ENCODE results near the gene TTC5. TPM values are rescaled to one million over a fixed set of nuclear protein-coding genes. Genes with fewer than 3 reads are reported as not detected.
"Not testable (repeated sequence)": the region's sequence is repeated elsewhere in the genome, so short reads cannot be mapped to it uniquely, and the experiment has no call there.

TTC5 gene
- 11.8 TPM for total RNA-seq
- long read RNA-seq, full-length matches to known transcripts = 15 of 18 reads
- long read RNA-seq, partial matches to known transcripts = 2 of 18 reads
- long read RNA-seq, other reads (novel, unspliced or antisense) = 1 of 18 reads

- DNase-seq (peak; percentile 83), ATAC-seq (peak; percentile 99)
- intact Hi-C loops (cut with micrococcal nuclease) = no loop called here
Measured at GRCh38 chr14:20305265-20306078, at the start of gene TTC5. Gene TTC5, minus strand, starts transcription at chr14:20305951. Its CDS starts 14 bp downstream, at chr14:20305937.

DNA sequence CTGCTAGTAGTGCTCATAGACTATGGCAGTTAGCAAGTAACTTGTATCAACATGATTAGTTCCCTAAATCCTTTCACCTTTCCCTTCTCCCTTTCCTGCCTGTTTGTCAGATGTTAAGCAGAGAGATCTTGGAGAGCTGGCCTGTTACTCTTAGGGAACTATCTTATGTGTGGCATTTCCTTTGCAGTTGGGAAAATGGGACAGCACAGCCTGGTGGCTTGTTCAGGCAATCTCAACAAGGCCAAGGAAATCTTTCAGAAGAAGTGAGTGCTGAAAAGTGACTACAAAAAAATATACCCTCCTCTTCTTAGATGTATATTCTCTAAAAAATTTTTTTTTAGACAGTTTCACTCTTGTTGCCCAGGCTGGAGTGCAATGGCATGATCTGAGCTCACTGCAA is 45.1 kb upstream of the TTC5 start:
- no peak for DNase-seq
- intact Hi-C loops (cut with micrococcal nuclease) = no loop called here
- ATAC-seq = no peak

DNA sequence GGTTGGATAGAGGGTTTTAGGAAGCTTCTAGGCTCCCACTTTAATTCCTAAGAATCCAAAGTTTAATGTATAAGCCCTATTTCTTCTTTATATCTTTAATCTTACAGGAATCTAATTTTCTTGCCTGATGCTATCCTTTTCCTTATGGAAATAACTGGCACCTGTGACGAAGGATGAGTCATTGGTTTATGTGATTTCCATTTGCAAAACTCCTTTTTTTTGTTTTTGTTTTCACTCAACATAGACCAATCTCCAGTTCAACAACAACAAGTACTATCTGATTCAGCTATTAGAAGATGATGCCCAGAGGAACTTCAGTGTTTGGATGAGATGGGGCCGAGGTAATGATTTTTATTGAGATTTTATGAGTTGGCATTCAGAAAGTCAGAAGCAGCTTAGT is 44.5 kb upstream of the TTC5 start:
- intact Hi-C loops (cut with micrococcal nuclease) = no loop called here
- ATAC-seq (no peak), DNase-seq (no peak)

DNA sequence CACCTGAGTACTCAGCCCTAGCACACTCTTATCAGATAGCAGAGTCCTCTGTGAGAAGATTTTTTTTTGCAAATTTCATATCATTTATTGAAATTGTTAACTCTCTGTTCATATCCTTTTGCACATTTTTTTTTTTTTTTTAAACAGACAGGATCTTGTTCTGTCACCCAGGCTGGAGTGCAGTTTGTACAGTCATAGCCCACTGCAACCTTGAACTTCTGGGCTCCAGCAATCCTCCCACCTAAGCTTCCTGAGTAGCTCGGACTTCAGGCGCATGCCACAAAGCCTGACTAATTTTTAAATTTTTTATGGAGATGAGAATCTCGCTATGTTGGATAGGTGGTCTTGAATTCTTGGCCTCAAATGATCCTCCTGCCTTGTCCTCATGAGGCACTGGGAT is 42.0 kb upstream of the TTC5 start:
- intact Hi-C loops (cut with micrococcal nuclease) = no loop called here
- ATAC-seq (no peak), DNase-seq (no peak)

DNA sequence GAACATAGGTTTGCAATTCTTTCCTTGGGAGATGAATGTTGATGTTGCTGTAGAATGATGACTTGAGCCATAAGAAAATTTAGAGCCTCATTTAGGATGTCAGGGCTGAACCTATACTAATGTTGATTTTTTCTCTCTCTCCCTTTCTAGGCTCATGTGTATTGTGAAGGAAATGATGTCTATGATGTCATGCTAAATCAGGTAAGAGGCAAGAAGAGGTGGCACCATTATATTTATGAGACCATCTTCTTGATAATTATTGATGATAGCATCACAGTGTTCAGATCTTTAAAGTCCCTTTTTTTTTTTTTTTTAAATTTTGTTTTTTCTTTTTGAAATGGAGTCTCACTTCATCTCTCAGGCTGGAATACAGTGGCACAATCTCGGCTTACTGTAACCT is 41.0 kb upstream of the TTC5 start:
- DNase-seq (no peak), ATAC-seq (no peak)
- intact Hi-C loops (cut with micrococcal nuclease) = no loop called here

DNA sequence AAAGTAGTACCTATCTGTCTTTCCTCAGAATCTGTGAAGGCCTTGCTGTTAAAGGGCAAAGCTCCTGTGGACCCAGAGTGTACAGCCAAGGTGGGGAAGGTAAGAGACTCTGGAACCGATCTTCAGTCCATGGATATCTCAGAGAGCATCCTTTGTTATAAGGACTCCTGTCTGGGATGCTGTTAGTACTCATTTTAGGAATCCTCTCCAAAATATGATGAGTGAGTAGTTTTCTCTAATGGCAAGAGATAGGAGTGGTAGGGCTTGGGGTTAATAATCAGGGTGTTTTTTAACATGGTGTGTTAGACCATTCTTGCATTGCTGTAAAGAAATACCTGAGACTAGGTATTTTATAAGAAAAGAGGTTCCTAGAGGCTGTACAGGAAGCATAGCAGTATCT is 39.6 kb upstream of the TTC5 start:
- no peak for DNase-seq
- intact Hi-C loops (cut with micrococcal nuclease) = no loop called here
- no peak for ATAC-seq

DNA sequence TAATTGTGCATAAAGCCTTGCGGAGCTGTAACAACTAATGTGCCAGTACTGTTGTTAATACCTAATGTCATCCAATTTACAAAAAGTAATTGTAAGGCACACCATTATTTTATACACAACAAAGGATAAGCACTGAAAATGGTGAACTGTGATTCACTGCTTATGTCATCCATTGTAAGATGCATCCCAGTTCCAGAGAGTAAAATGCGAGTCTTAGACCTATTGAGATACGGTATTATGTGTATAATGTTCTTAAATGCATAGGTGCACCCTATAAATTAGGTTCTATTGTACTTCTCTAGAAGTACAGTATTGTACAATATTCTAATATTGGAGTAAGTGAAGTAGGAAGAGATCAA is 38.1 kb upstream of the TTC5 start:
- ATAC-seq (no peak), DNase-seq (no peak)
- intact Hi-C loops (cut with micrococcal nuclease) = no loop called here

DNA sequence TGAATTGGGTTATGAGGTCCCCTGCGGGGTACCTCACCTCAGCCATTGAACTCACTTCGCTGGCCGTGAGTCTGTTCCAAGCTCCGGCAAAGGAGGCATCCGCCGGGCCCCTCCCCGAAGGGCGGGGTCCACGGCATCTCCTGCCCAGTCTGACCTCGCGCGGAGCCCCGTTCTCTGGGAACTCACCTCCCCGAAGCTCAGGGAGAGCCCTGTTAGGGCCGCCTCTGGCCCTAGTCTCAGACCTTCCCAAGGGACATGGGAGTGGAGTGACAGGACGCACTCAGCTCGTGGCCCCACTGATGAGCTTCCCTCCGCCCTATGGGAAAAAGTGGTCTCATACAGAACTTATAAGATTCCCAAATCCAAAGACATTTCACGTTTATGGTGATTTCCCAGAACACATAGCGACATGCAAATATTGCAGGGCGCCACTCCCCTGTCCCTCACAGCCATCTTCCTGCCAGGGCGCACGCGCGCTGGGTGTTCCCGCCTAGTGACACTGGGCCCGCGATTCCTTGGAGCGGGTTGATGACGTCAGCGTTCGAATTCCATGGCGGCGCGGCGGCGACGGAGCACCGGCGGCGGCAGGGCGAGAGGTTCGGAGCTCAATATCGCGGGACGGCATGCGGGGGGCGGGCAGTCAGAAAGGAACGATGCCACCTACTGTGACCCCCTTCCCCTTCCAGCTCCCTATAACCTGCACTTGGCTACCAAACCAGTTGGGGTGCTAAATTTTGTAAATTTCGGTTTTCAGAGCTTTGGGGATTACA is 37.5 kb upstream of the TTC5 start, which contains the start of gene PARP2:
Gene PARP2 (plus strand): TSS at position 544 of the 770 bp plus-strand sequence. CDS start 7 bp downstream, at position 551.
- ATAC-seq (peak; percentile 97), DNase-seq (peak; percentile 98)
- intact Hi-C loops (cut with micrococcal nuclease) = no loop called here

- intact Hi-C loops (cut with micrococcal nuclease) = no loop called here
- DNase-seq (no peak), ATAC-seq (no peak)
Measured at GRCh38 chr14:20341646-20342045, 35.9 kb upstream of the TTC5 start.

DNA sequence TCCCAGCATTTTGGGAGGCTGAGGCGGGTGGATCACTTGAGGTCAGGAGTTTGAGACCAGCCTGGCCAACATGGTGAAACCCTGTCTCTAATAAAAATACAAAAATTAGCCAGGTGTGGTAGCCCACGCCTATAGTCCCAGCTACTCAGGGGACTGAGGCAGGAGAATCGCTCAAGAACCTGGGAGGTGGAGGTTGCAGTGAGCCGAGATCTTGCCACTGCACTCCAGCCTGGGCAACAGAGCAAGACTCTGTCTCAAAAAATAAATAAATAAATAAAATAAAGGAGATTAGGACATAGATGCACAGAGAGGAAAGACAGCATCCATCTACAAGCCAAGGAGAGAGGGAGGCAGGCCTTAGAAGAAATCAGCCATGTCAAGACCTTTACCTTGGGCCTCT is 35.3 kb upstream of the TTC5 start:
- intact Hi-C loops (cut with micrococcal nuclease); ATAC-seq; DNase-seq: not testable (repeated sequence)

DNA sequence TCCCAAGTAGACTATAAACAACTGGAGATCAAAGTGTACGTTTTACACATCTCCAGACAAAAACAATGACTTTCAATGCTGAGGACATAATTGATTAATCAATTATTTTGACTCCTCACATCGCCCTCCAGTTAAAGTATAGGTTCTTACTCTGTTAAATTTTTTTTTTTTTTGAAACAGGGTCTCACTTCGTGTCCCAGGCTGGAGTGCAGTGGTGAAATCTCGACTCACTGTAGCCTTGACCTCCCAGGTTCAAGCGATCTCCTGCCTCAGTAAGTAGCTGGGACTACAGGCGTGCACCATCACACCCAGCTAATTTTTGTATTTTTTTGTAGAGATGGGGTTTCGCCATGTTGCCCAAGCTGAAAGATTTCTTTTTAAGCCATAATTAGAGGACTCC is 28.3 kb upstream of the TTC5 start:
- intact Hi-C loops (cut with micrococcal nuclease) = no loop called here
- DNase-seq (no peak), ATAC-seq (no peak)

DNA sequence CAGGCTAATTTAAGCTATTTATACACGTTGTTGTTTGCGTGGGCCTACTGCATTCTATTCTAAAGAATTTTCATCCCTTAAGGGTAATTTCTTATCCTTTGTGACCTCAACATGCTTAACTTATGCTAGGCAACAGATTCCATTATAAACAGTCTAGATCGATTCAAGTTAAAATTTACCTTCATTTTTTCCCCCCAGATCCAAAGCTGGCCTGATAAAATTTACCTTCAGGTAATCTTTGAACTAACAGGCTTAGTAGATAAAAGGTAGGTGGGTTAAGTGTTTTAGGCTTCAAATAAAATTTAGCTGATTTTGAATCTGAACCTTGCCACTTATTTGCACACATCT is 27.7 kb upstream of the TTC5 start:
- intact Hi-C loops (cut with micrococcal nuclease) = no loop called here
- DNase-seq = no peak

GRCh38 chr14:20332788-20333493 is 27.2 kb upstream of the TTC5 start, which contains the start of gene CCNB1IP1:
Gene CCNB1IP1, minus strand, starts transcription at chr14:20333279. Its CDS starts 16,756 bp downstream, at chr14:20316523.
- intact Hi-C loops (cut with micrococcal nuclease) = no loop called here
- DNase-seq = peak; percentile 40

More for the DNA sequence above, 27.7 kb upstream of the TTC5 start:
- no peak for ATAC-seq

GRCh38 chr14:20332431-20332787 is 26.7 kb upstream of the TTC5 start:
- peak; percentile 69 for ATAC-seq
- intact Hi-C loops (cut with micrococcal nuclease) = no loop called here
- no peak for DNase-seq

More at GRCh38 chr14:20332788-20333493, 27.2 kb upstream of the TTC5 start, which contains the start of gene CCNB1IP1:
- peak; percentile 100 for ATAC-seq

- DNase-seq (no peak), ATAC-seq (no peak)
- intact Hi-C loops (cut with micrococcal nuclease) = no loop called here
Measured at GRCh38 chr14:20331053-20331613, 25.4 kb upstream of the TTC5 start.

DNA sequence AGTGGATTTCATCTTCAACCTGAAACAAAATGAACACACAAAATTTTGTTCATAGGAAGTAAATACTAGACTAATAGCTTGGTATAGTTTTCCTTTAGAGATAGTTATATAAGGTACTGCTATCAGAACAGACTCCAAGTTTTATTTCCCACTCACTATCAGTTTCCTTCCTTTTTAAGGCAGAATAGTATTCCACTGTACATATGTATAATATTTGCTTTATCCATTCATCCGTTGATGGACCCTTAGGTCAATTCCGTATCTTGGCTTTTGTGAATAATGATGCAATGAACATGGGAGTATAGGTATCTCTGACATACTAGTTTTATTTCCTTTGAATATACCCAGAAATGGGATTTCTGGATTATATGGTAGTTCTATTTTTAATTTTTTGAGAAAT is 23.6 kb upstream of the TTC5 start:
- intact Hi-C loops (cut with micrococcal nuclease) = loop anchor here (10.0 kb wide), 1 partner anchor 365 kb away; no protein-coding TSS in a partner anchor
- ATAC-seq (no peak), DNase-seq (no peak)

DNA sequence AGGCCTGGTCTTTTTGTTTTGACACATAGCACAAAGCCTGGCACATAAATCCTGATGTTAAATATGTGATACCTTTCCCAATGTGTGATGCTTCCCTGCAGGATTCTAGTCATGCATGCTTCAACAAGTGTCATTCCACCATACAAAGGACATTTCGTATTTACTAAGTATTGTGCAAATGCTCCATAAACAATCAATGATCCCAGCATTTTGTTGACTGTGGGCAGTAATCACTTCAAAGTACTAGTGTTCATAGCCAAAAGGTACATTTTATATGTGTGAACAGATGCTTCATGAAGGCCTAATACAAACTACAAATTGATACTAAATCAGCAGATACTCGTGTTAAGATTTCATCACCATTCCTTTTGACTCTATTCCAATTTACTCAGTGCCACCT is 23.0 kb upstream of the TTC5 start:
- DNase-seq (no peak), ATAC-seq (no peak)
- intact Hi-C loops (cut with micrococcal nuclease) = loop anchor here (10.0 kb wide), 1 partner anchor 366 kb away; no protein-coding TSS in a partner anchor

DNA sequence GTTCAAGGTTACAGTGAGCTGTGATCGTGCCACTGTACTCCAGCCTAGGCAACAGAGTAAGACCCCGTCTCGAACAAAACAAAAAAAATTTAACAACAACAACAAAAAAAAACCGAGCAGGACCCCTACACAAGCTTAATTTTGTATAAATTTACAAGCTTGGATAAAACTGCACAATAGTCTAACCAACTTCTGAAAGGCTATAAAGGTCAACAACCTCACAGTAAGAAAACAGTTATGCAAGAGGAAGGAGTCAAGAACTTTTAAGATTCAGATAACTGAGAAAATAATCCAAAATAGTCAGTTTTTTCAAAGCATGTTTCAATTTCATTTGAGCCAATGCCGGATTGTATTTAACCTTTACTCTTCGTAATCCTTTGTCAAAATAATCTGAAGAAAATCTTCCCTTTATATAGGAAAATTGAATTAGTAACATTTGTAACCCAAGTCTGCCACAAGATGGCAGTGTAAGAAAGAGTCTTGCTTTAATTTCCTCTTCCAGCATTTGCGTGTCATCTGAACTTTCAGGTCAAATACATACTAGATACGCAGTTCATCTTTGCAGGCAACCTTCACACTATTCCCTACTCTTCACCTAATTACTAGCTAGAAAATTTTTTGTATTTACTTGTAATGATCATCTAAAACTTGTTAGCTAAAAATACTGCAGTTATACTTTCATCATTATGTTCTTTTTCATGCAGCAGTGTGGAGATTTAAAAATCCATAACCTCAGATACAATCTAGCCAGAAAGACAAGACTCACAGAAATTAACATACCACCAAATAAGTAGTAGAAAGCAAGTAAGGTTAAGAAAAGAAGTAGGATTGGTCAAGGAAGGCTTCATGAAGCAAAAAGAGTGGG is 21.5 kb upstream of the TTC5 start:
- intact Hi-C loops (cut with micrococcal nuclease) = loop anchor here (2.0 to 10.0 kb wide), 2 partner anchors 282 to 368 kb away; no protein-coding TSS in a partner anchor
- ATAC-seq (peak; percentile 32), DNase-seq (no peak)

Measured in left ventricle myocardium superior (tissue), 1 donor.